LNCAP (cell line): ENCODE data around the gene JARID2.

Experiments used
- CTCF ChIP-seq: fragments of 450-650 bp; IDR thresholded peaks from 2 replicates; pipeline ENCODE4 v1.5.1; 2017; ENCODE audit warnings: mild to moderate bottlenecking

The JARID2 gene

GRCh38 chr6:15264412-15264811 is 18.5 kb downstream of the JARID2 start:
- TF ChIP-seq CTCF, result no peak

- TF ChIP-seq CTCF, result no peak
Observed at GRCh38 chr6:15264902-15265761, 19.3 kb downstream of the JARID2 start.

- TF ChIP-seq CTCF, result no peak
Observed at GRCh38 chr6:15265787-15266186, 19.9 kb downstream of the JARID2 start.

- TF ChIP-seq CTCF, result no peak
Observed at GRCh38 chr6:15266423-15266996, 20.6 kb downstream of the JARID2 start.

- TF ChIP-seq CTCF, result no peak
Observed at GRCh38 chr6:15267221-15267620, 21.4 kb downstream of the JARID2 start.

GRCh38 chr6:15268137-15268908 is 22.5 kb downstream of the JARID2 start:
- TF ChIP-seq CTCF, result no peak

GRCh38 chr6:15269011-15269410 is 23.1 kb downstream of the JARID2 start:
- no peak for TF ChIP-seq CTCF
